NCI-H774 (cell line): ENCODE results near the gene HS3ST5.

ENCODE experiments used
- DNase-seq: peaks from one replicate; lab custom pipeline; 2025; lab: John Stamatoyannopoulos, UW

The HS3ST5 gene

GRCh38 chr6:114195027-114195365 lies 147.8 kb downstream of the HS3ST5 start:
- DNase-seq, result no peak

- no peak for DNase-seq
Measured at GRCh38 chr6:114194362-114195026, 148.3 kb downstream of the HS3ST5 start.

DNA sequence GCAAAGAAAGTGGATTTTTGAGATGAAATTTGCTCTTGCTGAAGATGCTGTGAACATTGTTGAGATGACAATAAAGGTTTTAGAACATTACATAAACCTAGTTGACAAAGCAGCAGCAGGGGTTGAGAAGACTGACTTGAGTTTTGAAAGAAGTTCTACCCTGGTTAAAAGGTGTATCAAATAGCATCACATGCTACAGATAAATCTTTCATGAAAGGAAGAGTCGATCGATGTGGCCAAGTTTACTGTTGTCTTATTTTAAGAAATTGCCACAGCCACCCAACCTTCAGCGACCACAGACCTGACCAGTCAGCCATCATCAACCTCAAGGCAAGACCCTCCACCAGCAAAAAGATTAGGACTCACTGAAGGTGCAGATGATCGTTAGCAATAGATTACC lies 155.3 kb downstream of the HS3ST5 start:
- DNase-seq, result no peak

DNA sequence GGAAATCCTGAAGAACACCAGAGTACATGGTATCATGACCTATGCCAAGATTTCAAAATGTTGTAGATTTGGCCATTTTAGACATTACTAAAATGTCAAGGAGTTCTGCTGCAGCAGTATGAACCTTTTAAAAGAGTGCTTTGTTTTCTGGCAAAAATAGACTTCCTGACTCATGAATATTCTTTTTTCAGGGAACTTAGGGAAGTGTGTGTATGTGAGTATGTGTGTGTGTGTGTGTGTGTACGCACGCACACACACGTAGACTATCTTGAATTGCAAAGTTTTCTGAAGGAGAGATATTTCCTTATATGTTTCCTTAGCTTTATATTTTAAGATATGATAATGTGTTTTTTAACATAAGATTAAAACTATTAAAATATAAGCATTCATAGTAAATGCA lies 161.2 kb downstream of the HS3ST5 start:
- no peak for DNase-seq

DNA sequence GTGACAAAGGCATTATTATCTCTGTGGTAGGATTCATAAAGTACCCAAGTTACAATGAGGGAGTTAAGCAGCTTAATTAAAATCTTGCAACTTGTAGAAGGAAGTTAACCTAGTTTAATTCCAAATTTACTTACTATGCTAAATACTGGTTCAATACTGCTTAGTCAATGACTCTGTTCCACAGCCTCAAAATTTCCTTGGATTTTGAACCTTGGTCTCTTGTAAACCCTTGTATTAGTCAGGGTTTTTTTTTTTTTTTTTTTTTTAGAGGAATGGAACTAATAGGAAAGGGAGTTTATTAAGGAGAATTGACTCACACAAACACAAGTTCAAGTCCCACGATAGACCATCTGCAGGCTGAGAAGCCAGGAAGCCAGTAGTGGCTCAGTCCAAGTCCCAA lies 163.4 kb downstream of the HS3ST5 start:
- DNase-seq, result no peak

DNA sequence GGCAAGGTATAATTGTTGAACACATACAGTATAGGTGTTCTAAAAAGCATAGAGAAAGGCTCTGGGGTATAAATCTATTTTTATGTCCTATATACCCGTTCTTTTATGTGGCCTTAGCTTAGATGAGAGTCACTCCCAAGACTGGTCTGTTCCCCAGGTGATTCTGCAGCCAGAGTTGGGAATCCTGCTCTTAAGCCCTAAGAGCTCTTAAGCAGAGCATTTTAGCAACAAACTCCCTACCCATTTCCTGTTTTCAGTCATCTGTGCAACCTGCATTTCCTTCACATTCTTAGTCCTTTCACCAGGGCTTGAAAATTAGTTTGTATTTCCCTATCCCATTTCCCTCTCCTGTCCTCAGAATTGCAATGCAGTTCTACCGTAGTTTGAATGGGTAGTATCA lies 166.1 kb downstream of the HS3ST5 start:
- no peak for DNase-seq

DNA sequence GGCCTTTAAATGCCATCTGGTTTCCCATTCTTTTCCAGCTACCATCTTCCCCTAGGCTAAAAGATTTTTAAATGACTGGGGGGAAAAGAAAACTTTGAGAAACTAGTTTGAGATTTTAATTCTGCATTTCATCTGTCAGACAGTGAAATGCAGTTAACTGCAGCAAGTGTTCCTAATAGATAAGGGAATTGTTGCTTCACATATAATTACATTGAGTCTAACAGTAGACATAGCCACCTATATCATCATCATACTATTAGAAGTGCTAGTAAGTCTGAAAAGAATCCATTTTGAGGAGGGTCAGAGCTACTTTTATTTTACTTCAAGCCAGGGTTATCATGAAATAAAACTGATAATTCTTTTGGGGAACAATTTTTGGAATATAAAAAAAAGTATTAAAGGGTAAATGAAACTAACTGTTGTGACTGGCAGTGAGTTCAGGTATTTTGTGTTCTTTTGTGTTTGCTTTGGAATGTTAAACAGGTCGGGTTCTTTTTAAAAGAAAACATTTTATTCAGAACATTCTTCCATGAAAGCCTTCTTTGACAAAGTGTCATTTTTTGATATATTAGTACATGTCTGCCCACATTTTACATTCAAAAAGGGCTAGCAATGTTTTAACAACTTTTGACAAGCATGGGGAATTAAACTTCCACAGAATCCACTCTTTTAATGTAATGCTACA lies 170.1 kb downstream of the HS3ST5 start:
- no peak for DNase-seq

DNA sequence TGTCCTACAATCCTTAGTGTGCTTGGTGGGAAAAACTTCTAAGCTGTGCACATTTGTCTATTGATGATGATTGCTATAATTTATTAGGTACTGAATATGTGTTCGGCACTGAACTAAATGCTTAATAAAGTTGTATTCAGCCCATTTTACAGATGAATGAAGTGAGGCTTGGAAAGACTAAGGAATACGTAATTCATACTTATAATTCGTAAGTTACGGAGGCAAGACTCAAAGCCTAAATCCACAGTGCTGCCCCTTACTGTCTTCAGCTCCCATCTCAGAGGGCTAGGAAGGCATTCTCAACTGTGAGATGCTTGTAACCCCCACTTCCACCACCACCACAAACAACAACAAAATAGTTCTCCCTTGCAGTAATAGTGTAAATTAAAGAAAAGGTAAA lies 171.3 kb downstream of the HS3ST5 start:
- DNase-seq, result no peak

- DNase-seq, result no peak
Measured at GRCh38 chr6:114170958-114171387, 171.8 kb downstream of the HS3ST5 start.

DNA sequence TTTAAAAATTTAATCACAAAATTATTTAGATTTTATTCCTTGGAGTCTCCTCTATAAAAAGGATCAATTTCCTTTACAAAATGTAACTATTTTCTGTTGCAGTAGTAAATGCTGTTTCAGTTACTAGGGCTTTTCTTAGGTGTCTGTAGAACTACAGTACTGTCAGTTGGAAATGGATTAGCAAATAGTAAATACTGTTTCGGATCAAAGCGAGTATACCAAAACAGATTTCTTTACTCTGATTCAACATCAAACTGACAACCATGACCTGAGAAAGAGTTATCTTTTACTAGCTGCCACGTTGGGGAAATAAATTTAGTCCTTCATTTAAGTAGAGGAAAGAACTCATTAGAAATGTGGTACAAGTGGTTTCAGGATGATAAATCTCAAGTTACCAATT lies 172.5 kb downstream of the HS3ST5 start:
- no peak for DNase-seq

DNA sequence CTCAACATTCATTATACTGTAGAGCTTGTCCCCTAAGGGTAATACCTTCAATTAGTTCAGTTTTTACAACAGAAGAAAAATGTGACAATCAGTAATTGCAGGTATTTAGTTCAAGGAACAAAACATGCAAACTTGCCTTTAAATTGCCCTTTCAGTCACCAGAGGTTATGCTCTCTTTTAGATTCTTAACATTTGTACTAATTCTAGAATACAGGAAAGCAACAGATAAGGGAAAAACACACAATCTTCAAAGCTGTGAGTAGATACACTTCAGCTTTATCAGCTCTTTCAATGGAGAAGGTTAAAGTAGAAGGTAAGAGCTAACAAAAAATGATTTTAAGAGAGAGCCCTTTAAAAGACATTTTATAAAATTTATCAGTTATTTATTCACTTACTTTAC lies 173.1 kb downstream of the HS3ST5 start:
- no peak for DNase-seq

DNA sequence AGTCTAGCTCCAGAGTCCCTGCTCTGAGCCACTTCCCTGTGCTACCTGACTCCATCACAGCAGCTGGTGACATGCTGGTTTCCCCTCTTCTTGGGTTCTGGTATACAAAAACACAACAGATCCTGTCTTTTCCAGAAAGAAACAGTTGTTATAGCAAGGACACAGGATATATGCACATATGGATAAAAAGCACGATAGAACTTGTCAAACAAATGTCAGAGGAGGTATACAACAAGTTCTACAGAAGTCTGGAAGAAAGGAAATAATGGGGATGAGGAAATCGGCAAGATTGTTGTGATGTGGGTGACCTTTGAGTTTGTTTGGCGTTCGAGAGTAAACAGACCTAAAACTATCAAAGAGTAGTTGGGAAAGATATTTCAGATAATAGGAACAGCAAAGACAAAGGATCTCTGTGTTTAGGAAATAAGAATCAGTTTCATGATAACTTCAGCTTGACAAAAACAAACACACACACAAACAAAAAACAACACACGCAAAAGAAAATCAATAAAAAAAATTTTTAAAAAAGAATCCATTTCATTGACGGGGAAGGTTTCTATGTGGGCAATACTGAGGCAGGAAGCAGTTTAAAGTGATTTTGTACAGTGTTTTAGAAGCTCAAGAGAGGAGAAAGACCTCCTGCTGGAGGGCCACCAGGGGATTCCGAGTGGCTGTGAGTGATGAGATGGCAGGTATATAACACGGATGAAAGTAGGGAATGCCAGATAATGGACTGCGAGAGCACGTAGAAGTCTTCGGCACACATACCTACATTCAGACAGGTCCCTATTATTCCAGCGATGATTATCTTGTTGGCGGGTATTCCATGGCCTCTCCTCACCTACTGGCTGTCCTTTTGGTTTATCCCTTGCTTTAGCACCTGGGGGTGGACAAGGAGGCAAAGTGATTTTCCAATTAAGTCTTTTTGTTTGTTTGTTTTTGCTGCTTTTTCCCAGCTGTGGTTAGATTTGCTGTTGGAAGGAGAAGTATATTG lies 174.9 kb downstream of the HS3ST5 start:
- DNase-seq, result no peak

DNA sequence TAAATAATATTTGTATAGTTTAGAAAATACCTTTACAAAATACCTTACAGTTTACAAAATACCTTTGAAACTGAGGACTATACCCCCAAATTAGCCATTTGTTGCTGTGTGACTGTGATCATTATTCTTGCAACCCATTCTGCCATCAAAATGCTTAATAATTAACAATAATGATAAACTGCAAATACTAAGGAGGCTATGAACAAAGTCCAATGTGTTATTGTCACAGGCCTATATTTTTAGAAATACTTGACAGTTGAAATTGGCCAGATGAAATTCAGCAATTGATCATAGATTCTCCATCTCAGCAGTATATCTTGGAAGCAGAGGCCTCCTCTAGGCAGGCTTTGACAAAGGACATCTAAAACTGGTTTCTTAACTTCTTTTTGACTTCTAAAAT lies 178.6 kb downstream of the HS3ST5 start:
- DNase-seq, result no peak

GRCh38 chr6:114162691-114163347 lies 180.0 kb downstream of the HS3ST5 start:
- no peak for DNase-seq

DNA sequence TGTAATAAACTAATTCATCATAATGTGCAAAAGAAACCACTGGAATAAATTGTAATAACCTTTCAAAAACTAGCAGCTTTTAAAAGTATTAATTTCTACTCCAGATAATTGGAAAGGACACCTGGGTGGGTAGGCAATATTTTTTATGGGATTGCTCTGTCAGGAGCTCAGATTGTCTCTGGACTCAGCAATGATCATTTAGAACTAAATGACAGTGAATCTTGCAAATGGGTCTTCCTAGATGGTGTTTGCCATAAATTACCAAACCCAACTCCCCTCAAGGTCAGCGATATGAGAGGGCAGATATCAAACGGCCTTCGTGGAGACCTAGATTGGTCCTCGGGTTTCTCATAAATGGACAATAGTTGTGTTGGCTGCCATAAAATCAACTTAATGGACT lies 181.9 kb downstream of the HS3ST5 start:
- no peak for DNase-seq

DNA sequence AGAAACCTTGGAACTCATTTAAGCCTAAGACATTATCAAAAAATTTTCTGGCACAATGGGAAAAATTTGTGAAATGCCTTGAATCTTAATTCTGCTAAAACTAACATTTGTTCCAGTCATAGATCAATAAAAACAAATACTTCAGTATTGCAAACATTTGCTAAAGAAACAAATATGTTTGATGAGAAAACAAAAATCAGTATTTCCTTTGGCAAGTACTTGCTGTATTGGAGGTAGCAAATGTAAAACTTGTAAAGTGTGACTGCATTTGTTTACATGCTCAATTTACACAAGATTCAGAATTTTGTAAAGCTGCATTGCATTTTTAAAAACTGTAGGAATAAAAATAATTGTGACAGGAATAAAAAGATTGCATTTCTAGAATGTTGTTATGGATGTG lies 183.1 kb downstream of the HS3ST5 start:
- DNase-seq, result no peak

DNA sequence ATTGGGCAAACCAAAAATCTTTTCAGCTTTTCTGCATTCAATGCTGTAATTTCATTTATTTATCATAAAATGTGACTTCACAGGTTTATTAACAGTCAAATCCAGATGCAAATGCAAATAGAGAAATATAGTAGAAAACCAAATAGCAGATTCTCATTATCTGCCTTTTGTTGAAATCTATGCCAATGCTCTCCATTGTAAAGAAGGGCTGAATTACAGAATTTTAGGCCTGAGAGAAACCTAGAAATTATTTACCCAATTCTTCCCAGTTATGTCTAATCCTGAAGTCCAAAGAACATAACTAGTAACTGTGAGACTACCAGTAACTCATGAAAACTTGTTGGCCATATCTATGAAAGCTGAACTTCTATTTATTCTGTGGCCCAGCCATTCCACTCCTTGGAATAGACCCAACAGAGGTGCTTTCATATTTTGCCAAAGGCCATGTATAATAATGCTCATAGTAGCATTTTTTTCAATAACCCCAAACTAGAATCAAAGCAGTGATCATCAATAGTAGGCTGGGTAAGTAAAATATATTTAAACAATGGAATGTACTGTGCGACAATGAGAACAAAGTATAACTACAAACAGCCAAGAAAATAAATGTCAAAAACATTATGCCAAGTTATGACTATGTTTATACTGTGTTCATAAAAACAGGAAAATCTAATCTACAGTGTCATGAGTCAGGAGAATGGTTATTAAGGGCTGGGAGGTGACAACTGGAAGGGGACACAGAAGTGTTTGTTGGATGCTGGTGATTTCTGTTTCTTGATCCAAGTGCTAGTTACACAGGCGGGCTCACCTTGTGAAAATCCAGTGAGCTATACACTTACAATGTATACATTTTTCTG lies 183.8 kb downstream of the HS3ST5 start:
- DNase-seq, result no peak

DNA sequence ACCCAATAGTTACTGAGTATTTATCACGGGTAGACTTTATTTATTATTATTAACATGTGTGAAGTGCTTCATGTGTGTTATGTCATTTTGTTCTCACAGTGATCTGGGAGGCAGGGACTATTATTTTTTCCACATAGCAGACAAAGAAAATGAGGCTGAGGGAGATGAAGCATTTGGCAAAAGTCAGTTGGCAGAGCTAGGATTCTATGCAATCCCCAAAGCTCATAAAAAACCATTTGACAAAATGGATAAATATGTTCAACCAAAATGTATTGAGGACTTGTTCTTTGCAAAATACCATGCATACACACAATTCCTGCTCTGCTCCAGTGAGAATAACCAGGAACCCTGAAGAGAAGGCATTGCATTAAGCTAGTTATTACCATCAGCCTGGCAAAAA lies 184.4 kb downstream of the HS3ST5 start:
- no peak for DNase-seq

- no peak for DNase-seq
Measured at GRCh38 chr6:114157848-114158247, 185.0 kb downstream of the HS3ST5 start.

DNA sequence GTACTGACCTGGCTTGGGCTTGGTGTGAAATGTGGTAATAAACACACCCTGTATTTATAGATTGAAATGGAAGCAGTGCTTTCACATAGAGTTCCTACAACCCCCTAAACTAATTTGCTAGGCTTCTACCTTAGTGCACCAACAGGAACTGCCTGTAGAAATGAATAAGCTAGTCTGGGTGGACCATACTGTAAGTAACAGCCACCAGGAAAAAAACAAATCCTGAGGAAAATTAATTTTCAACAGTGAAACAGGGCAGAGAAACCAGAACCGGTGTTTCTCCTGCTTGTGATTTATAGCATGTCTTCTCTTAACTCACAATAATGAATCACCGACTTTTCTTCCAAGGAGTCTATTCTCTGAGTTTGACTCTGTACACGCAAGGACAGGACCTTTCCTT lies 187.1 kb downstream of the HS3ST5 start:
- DNase-seq, result no peak

DNA sequence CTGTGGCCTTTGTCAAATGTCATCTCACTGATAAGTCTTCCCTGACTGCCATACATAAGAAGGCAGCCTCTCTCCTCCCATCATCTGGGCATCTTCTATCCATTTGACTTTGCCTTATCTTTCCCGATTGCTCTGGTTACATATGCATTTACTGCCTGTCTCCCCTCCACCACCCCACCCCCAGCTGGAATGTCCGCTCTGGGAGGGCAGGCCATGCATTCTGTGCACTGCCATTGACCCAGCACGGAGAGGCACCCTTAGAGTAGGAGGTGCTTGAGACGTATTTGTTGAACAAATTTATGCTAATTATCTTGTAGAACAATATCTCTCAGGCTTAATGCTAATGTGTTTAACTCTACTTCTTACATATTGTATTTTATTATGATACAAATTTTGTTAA lies 188.0 kb downstream of the HS3ST5 start:
- DNase-seq, result no peak
